GM21786 (cell line): ENCODE measurements around the gene PRAMEF8.
"Not testable (repeated sequence)": the region's sequence is repeated elsewhere in the genome, so short reads cannot be mapped to it uniquely, and the experiment has no call there.

ENCODE experiments used
- ATAC-seq: cut with Tn5 transposase; IDR thresholded peaks from one replicate; pipeline ENCODE4 v1.9.1; 2021; ENCODE audit not compliant: unreplicated experiment

PRAMEF8 gene

GRCh38 chr1:13285037-13285436, at the start of gene PRAMEF8:
Gene PRAMEF8, minus strand, starts transcription at chr1:13285137. Its CDS starts 1,046 bp downstream, at chr1:13284091.
- not testable (repeated sequence) for ATAC-seq

DNA sequence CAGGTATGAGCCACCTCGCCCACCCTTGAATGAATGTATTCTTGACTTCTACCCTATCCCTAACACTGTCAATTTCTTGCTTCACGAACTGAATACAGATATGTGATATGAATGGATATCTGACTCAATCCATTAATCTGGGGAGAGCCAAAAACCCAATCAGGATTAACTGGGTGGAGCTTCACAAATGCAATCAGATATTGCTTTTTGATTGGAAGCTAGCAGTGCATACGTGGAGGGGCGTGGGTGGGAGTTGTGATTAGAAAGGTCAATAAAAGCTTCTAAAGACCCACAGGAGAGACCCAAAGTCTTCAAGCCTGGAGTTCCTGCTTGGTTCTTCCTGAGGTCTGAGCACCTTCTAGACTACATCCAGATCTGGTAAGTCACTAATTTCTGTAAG, 30.3 kb upstream of the PRAMEF8 start, which contains the start of gene PRAMEF15:
TSS of gene PRAMEF15 (plus strand) at position 301 of the 400 bp plus-strand sequence. CDS start 2,827 bp downstream, outside the sequence.
- not testable (repeated sequence) for ATAC-seq

DNA sequence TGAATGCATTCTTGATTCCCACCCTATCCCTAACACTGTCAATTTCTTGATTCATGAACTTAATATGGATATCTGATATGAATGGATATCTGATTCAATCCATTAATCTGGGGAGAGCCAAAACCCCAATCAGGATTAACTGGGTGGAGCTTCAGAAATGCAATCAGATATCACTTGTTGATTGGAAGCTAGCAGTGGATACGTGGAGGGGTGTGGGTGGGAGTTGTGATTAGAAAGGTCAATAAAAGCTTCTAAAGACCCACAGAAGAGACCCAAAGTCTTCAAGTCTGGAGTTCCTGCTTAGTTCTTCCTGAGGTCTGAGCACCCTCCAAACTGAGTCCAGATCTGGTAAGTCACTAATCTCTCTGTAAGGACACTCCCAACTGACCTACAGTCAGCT, 18.3 kb upstream of the PRAMEF8 start, which contains the start of gene PRAMEF33:
TSS of gene PRAMEF33 (plus strand) at position 301 of the 400 bp plus-strand sequence. CDS start 2,416 bp downstream, outside the sequence.
- not testable (repeated sequence) for ATAC-seq

- ATAC-seq, result not testable (repeated sequence)
Measured at GRCh38 chr1:13302197-13302596, 17.3 kb upstream of the PRAMEF8 start.

GRCh38 chr1:13298699-13299098, 13.8 kb upstream of the PRAMEF8 start:
- ATAC-seq, result not testable (repeated sequence)

DNA sequence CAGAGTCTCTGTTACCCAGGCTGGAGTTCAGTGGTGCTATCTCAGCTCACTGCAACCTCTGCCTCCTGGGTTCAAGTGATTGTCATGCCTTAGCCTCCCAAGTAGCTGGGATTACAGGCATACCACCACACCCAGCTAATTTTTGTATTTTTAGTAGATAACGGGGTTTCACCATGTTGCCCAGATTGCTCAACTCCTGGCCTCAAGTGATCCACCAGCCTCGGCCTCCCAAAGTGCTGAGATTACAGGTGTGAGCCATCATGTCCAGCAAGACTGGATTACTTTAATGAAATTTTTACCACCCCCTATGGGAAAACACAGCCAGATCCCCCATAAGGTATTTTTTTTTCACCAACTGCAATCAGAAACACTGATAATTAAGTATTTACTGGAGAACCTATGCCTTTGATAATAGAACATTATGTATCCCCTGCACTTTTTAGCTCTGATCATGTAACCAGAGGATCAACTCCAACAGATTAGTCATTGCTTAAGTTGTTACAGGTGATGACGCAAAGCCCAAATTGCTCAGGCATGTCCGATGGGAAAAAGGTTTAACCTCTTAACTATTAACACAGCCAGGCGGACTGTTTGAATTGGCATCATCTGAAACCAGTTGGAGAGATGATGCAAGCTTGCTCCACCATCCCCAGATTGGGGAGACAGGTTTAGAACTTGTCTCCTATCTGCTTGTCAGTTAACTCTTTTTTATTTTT, 12.4 kb upstream of the PRAMEF8 start:
- not testable (repeated sequence) for ATAC-seq

GRCh38 chr1:13289030-13289429, 4.1 kb upstream of the PRAMEF8 start:
- not testable (repeated sequence) for ATAC-seq

- not testable (repeated sequence) for ATAC-seq
Measured at GRCh38 chr1:13279617-13280016, 5.3 kb downstream of the PRAMEF8 start.

GRCh38 chr1:13277016-13277415, 7.9 kb downstream of the PRAMEF8 start:
- not testable (repeated sequence) for ATAC-seq

GRCh38 chr1:13265124-13265523, 19.8 kb downstream of the PRAMEF8 start:
- not testable (repeated sequence) for ATAC-seq

DNA sequence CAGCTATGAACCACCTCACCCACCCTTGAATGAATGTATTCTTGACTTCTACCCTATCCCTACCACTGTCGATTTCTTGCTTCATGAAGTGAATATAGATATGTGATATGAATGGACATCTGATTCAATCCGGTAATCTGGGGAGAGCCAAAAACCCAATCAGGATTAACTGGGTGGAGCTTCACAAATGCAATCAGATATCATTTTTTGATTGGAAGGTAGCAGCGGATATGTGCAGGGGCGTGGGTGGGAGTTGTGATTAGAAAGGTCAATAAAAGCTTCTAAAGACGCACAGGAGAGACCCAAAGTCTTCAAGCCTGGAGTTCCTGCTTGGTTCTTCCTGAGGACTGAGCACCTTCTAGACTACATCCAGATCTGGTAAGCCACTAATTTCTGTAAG, 31.0 kb downstream of the PRAMEF8 start, which contains the start of gene PRAMEF5:
TSS of gene PRAMEF5 (plus strand) at position 301 of the 400 bp plus-strand sequence. CDS start 5,071 bp downstream, outside the sequence.
- ATAC-seq, result not testable (repeated sequence)

DNA sequence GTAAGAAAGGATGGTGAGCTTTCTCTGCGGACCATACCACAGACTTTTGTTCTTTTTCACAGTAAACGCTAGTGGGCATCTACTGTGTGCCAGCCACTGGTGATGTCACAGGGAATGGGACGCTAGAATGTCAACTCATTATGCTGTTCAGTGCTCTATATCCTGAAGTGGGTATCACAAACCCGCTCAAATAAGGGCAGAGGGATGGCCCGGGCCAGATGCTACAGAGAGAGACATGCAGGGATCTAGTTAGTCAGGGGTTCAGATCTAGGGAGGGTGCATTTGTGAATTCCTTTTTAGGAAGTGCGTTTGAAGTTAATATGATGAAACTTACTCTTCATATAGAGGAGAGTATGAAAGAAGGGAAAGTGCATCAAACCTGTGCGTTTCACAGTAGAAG, 37.8 kb downstream of the PRAMEF8 start:
- ATAC-seq, result not testable (repeated sequence)

GRCh38 chr1:13246554-13246871, 38.4 kb downstream of the PRAMEF8 start:
- ATAC-seq, result not testable (repeated sequence)

DNA sequence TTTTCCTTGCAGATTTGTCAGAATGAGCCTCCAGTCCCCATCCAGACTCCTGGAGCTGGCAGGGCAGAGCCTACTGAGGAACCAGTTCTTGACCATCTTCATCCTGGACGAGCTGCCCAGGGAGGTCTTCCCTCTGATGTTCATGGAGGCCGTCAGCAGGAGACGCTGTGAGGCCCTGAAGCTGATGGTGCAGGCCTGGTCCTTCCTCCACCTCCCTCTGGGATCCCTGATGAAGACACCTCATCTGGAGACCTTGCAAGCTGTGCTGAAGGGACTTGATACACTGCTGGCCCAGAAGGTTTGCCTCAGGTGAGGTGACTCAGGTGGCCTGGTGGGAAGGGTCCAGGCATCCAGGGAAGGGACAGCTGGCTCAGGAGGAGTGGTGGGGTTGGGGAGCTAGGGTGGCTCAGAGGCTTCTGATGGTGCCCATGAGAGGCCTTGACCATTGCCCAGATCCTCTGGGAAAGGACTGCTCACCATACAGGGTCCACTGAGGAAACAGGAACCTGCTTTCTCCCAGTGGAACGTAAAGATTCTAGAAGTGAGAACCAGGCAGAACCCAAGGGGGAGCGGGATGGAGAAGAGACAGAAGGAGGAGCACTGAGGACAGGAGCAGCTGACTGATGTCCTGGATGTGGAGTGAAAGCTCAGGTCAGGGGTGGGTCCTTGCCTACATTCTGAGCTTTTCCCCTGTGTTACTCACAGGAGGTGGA, 38.9 kb downstream of the PRAMEF8 start:
- ATAC-seq, result not testable (repeated sequence)

DNA sequence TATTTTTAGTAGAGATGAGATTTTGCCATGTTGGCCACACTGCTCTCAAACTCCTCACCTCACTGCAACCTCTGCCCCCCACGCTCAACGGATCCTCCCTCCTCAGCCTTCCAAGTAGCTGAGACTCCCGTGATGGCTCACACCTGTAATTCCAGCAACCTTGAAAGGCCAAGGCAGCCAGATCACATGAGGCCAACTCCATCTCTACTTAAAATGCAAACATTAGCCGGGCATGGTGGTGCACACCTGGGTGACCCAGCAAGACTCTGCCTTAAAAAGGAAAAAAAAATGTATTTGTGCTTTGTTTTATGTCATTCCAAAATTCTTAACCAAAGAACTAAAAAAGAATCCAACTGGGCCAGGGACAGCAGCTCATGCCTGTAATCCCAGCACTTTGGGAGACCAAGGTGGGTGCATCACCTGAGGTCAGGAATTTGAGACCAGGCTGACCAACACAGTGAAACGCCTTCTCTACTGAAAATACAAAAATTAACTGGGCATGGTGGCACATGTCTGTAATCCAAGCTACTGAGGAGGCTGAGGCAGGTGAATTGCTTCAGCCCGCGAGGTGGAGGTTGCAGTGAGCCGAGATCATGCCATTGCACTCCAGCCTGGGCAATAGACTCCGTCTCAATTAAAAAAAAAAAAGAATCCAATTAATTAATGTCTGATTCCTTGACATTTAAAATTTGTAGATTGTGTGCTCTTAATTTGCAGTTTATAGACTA, 41.2 kb downstream of the PRAMEF8 start:
- not testable (repeated sequence) for ATAC-seq

DNA sequence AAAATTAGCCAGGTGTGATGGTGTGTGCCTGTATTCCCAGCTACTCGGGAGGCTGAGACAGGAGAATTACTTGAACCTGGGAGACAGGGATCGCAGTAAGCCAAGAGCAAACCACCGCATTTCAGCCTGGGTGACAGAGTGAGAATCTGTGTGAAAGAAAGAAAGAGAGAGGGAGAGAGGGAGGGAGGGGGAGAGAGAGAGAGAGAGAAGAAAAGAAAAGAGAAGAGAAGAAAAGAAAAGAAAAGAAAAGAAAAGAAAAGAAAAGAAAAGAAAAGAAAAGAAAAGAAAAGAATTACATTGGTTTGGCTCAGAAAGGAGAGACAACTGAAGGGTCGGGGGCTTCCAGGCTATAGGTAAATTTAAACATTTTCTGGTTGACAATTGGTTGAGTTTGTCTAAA, 45.3 kb downstream of the PRAMEF8 start:
- ATAC-seq, result not testable (repeated sequence)

DNA sequence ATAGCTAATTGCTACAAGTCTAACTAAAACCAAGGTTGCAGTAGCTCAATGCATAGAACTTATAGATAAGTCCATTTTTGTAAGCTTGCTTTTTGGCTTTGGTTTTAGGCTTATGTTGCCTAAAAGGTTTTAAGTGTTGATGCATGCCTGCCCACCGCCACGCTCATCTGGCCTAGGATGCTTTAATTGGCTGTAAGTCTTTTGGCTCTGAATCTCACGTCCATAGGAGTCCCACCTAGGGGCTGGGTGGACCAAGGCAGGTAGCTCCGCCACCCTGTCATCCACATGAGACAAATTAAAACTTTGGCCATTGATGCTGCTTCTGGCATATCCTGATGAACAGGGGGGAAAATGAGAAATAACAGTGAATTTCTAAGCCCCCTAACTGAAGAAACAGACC, 47.4 kb downstream of the PRAMEF8 start:
- ATAC-seq, result not testable (repeated sequence)

DNA sequence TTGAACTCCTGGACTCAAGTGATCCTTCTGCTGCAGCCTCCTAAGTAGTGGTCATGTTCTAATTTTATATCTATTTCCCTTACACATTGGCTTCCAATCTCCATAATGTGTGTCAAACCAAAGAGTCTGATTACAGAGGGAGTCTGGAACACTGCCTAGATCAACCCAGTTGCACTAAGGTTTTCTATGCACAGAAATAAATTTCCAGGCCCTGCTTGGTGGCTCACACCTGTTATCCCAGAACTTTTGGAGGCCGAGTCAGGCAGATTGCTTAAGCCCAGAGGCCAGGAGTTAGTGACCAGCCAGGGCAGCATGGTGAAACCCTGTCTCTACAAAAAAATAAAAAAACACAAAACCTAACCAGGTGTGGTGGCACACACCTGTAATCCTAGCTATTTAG, 50.9 kb downstream of the PRAMEF8 start:
- not testable (repeated sequence) for ATAC-seq

DNA sequence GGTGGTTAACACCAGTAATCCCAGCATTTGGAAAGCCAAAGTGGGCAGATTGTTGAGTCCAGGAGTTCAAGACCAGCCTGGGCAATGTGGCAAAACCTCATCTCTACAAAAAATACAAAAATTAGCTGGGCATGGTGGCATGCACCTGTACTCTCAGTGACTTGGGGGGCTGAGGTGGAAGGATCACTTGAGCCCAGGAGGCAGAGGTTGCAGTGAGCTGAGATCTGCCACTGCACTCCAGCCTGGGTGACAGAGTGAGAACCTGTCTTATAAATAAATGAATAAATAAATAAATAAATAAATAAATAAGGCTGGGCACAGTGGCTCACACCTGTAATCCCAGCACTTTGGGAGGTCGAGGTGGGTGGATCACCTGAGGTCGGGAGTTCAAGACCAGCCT, 52.9 kb downstream of the PRAMEF8 start:
- not testable (repeated sequence) for ATAC-seq
